GM19452 (cell line): ENCODE measurements around the gene TEX54.
"Not testable (repeated sequence)": the region's sequence is repeated elsewhere in the genome, so short reads cannot be mapped to it uniquely, and the experiment has no call there.

Experiments
- ATAC-seq: cut with Tn5 transposase; IDR thresholded peaks from one replicate; pipeline ENCODE4 v1.9.1; 2021; ENCODE audit not compliant: unreplicated experiment

The TEX54 gene

GRCh38 chr11:62835336-62835735 lies 2.7 kb upstream of the TEX54 start:
- no peak for ATAC-seq

- ATAC-seq = peak; percentile 85
These were observed 913 bp downstream of the TEX54 start, which contains the start of gene STX5 for GRCh38 chr11:62831520-62832335. TSS of gene STX5 (minus strand) at chr11:62832051. CDS start at chr11:62831243, 808 bp downstream.

- ATAC-seq = peak; percentile 5
These were observed 1.6 kb downstream of the TEX54 start for GRCh38 chr11:62830904-62831519.

DNA sequence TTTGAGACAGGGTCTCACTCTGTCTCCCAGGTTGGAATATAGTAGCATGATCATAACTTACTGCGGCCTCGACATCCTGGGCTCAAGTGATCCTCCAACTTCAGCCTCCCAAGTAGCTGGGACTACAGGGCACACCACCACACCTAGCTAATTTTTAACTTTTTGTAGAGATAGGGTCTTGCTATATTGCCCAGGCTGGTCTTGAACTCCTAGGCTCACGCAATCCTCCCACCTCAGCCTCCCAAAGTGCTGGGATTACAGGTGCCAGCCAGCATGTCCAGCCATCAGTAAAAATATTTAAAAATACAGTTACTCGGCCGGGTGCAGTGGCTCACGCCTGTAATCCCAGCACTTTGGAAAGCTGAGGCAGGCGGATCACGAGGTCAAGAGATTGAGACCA lies 4.5 kb downstream of the TEX54 start:
- ATAC-seq = not testable (repeated sequence)

DNA sequence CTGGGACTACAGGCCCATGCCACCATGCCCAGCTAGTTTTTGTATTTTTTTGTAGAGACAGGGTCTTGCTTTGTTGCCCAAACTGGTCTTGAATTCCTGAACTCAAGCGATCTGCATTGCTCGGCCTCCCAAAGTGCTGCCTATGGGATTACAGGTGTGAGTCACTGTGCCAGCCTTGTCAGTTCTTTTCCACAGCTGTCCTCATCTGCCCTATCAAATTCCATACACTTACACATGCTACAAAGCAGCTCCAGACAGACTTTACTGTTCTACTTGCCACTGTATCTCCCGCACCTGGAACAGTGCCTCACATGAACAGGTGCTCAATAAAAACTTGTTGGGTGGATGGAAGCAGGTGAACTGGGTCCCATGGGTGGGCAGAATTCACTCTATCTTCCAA lies 9.0 kb downstream of the TEX54 start:
- ATAC-seq = no peak

- ATAC-seq = no peak
These were observed 15.5 kb downstream of the TEX54 start for GRCh38 chr11:62817129-62817528.

DNA sequence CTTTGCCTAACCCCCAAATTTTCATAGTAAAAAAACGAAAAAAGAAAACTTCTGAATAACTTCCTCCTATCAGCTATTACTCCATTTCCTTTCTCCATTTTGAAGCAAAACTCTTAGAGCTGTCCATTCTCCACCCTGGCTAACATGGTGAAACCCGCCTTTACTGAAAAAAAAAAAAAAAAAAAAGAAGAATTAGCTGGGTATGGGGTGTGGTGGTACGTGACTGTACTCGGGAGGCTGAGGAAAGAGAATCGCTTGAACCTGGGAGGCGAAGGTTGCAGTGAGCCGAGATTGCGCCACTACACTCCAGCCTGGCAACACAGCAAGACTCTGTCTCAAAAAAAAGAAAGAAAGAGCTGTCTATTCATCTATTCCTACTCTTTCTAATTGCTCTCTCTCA lies 16.1 kb downstream of the TEX54 start:
- ATAC-seq = no peak

GRCh38 chr11:62811659-62812058 lies 21.0 kb downstream of the TEX54 start:
- ATAC-seq = no peak

GRCh38 chr11:62810748-62811147 lies 21.9 kb downstream of the TEX54 start:
- no peak for ATAC-seq

DNA sequence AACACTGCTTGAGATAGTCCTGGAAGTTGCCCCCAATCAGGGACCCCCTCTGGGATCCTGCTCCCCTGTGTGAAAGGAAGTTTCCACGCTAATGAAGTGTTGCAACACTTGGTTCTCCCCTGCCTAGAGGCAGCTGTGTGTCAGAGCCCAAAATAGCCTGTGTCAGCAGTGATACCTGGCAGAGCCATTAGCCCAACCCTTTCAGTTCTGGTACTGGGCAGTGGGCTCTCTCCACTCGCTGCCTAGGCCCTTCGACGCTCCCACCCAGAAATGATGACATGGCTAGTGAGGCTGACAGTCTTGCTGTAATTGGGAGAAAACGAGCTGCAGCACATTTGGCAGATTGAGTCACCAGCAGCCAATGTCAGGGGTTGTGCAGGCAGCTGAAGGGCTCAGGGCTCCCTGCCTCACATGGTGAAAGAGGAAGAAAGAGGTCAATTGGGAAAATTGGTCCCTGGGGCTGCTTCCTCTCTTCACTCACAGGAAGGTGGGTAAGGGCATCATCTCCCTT lies 26.0 kb downstream of the TEX54 start:
- no peak for ATAC-seq

DNA sequence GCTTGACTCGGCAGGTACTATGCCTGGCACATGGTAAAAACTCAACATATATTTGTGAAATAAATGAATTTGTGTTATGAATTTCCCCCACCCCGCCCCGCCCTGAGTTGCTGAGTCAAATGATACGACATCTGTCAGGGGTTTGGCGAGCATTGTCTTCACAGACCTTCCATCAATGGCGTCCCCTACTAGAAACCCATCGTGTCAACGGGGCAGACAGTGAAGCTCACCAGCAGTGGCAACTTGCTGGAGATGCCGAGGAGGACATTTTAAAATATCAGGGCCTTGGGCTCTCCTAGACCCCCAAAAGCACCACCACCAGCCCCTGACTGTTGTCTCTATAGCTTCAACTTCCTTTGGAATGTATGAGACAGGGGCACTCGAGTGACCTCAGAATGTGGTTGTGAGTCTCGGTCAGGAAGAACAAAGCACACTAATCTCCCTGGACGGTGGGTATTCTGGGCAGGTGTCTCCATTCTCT lies 26.6 kb downstream of the TEX54 start:
- no peak for ATAC-seq

- ATAC-seq = peak; percentile 85
These were observed 27.4 kb downstream of the TEX54 start, which contains the start of gene NXF1 for GRCh38 chr11:62805076-62805892. TSS of gene NXF1 (minus strand) at chr11:62805440. CDS start at chr11:62805356, 84 bp downstream.

GRCh38 chr11:62804310-62805075 lies 28.1 kb downstream of the TEX54 start:
- ATAC-seq = no peak

DNA sequence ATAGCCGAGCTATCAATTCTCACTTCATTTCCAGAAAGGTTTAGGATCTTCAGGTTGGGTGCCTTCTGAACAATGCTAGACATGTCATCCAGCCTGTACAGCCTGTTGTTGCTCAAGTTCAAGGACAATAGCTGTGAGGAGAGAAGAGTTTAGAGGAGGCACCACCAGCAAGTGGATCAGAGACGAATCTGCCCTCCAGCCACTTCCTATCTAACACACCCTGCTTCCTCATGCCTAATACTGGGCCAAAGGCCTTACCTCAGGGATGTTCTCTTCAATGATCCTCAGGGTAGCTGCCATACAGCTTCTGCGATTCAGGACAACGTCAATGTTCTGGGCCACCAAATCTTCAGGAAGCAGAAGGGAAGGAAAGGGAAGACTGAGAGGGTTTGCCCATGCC lies 31.6 kb downstream of the TEX54 start:
- no peak for ATAC-seq

DNA sequence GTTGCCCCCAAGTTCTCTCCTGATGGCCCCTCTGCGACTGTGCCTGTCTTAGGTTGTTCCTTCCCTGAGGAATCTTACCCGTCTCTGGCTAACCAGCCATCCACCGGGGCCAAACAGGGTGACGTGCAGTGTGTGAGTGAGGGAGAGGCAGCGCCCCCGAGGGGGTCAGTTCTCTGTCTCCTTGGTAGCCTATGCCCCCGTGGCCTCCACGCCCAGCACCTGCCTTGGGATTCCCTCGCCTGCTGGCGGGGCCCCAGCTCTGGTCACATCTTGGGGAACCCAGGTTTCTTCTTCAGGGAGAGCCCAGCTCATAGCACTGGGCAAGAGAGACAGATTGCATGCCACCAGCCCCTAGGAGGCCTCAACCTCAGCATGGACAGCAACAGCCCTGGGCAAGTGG lies 33.2 kb downstream of the TEX54 start:
- ATAC-seq = no peak

- ATAC-seq = no peak
These were observed 36.4 kb downstream of the TEX54 start for GRCh38 chr11:62796281-62796680.

DNA sequence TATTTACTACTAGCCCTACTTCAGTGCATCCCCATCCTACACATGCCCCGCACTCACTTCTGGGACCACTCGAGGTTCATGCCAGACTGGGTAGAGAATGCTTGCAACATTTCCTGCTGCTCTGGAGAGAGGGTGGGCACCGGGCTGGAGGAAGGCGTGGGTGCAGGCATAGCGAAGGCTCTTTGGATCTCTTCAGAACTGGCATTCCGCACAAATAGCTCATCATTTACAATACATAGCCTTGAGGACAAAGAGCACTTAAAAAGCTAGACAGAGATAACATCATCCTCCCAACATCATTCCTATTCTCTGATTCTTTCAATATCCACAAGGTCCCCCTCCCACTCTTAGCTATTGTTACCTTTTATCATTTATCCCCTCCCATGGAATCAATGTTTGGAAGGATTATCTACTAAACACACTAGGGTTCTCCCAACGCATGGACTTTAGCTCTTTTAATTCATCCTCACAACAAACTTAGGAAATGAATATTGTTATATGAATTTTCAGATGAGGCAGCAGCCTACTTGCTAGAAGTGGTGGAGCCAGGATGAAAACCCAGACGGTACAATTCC lies 38.4 kb downstream of the TEX54 start:
- no peak for ATAC-seq

- ATAC-seq = peak; percentile 10
These were observed 40.5 kb downstream of the TEX54 start for GRCh38 chr11:62792202-62792575.

DNA sequence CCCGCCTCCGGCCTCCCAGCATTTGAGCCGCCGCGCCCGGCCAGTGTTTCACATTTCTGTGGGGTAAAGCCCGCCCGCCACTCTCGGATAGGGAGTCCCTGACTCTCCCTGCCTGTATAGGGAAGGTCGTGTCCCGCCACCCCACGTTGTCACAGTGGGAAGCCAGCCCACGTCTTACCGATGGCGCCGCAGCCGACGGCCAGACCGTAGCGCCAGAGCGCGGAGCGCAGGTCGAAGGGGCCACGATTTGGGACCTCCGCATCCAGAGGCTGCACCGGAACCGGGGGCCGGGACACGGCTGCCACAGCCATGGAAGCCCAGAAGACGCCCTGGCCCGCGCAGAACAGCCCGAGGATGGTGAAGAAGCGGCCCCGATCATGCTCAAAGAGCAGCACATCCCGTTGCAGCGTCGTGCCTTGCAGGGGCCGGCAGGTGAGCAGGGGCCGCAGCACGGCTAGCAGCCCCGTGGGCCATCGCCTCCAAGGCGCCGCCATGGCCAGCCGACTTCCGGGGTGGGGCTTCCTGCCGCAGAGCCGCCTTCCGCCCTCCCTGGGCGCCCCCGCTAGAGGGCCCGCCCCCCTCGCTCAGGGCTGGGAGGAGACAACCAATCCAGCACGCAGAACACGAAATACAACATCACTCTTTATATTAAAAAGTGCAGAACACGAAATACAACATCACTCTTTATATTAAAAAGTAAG lies 41.0 kb downstream of the TEX54 start, which contains the start of gene TMEM223:
Gene TMEM223 (minus strand): TSS at position 506 of the 701 bp plus-strand sequence. CDS start 12 bp downstream, at position 494.
- peak; percentile 69 for ATAC-seq
